Measurements from ENCODE around the gene C2.
"Not testable (repeated sequence)": the region's sequence is repeated elsewhere in the genome, so short reads cannot be mapped to it uniquely, and the experiment has no call there.

The C2 gene

DNA sequence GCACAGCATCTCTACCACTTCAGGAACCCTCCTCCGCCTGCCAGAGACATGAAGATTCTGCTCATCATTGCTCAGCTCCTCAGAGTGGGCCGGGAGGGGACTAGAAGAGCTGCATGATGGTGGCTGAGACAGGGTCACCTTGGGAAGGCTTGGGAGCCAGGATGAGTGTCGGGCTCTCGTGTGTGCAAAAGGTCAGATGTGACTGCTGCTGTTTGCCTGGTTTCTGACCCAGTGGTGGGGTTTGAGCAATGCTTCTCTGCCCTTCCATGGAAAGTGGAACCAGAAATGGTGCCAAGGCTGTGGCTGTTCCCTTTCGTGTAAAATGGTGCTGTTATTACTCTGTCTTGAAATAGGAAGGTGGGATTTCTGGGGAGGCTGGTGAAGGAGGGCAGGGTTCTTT lies 53.5 kb downstream of the C2 start:
- DNase-seq = not testable (repeated sequence)

DNA sequence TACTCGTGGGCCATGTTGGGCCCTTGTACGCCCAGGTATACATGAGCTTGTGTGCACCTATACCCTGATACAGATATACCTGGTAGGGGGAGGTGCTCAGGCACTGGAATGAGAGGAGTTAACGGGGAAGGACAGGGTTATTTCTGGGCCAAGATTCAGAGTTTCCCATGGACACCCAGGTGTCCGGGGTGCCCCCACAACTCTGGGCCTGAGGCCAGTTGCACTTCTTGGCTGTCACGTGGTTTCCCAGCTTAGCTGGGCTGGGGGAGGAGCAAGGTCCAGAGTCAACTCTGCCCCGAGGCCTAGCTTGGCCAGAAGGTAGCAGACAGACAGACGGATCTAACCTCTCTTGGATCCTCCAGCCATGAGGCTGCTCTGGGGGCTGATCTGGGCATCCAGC lies 54.2 kb downstream of the C2 start, which contains the start of gene C4A:
Gene C4A (plus strand): TSS at position 314 of the 400 bp plus-strand sequence. CDS start 51 bp downstream, at position 365.
- not testable (repeated sequence) for DNase-seq

DNA sequence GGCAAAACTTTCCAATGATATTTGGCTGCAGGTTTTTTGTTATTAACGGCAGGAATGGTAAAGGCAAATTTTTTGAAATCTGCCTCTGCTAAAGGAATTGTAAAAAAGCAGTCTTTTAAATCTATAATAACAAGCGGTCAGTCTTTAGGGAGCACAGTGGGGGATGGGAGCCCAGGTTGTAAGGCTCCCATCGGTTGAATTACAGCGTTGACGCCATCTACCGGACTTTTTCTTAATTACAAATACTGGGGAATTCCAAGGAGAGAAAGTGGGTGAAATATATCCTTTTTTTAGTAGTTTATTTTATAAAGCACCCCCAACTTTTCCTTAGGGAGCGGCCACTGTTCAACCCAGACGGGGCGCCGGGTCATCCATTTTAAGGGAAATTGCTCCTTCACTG lies 61.8 kb downstream of the C2 start:
- not testable (repeated sequence) for DNase-seq

- not testable (repeated sequence) for DNase-seq
Observed at GRCh38 chr6:31994421-31994820, 66.9 kb downstream of the C2 start.
